ENCODE results near the gene GPC3. TPM values are rescaled to one million over a fixed set of nuclear protein-coding genes. Genes with fewer than 3 reads are reported as not detected.

The GPC3 gene
- total RNA-seq, 3 donors from 2014 or later, result 0.46 to 0.82 (median 0.54) TPM

- no peak for ATAC-seq
- peaks cover 11% of the 10 kb centered on the region for H3K9me3 Mint-ChIP-seq
- H3K27me3 Mint-ChIP-seq (ENCODE audit: low read depth), result peaks cover 2% of the 10 kb centered on the region
- no peak overlapping the region for H3K4me3 Mint-ChIP-seq
- H3K36me3 Mint-ChIP-seq (ENCODE audit: insufficient read depth), result no peaks in the 10 kb centered on the region
- no peak for DNase-seq
- H3K4me1 Mint-ChIP-seq (ENCODE audit: low read depth), result no peaks in the 10 kb centered on the region
Measured at GRCh38 chrX:133555782-133556458, 429.5 kb downstream of the GPC3 start.

GRCh38 chrX:133550665-133551485 lies 434.5 kb downstream of the GPC3 start:
- ATAC-seq (no peak), DNase-seq (no peak)
- Mint-ChIP-seq H3K9me3 (peaks cover 7% of the 10 kb centered on the region), H3K36me3 (ENCODE audit: insufficient read depth) (no peaks in the 10 kb centered on the region), H3K4me1 (ENCODE audit: low read depth) (no peaks in the 10 kb centered on the region), H3K4me3 (no peak overlapping the region), H3K27me3 (ENCODE audit: low read depth) (no peaks in the 10 kb centered on the region)

GRCh38 chrX:133549295-133549933 lies 436.0 kb downstream of the GPC3 start:
- ATAC-seq (no peak), DNase-seq (no peak)
- Mint-ChIP-seq H3K9me3 (peaks cover under 1% of the 10 kb centered on the region), H3K4me3 (no peak overlapping the region), H3K27me3 (ENCODE audit: low read depth) (no peaks in the 10 kb centered on the region), H3K4me1 (ENCODE audit: low read depth) (no peaks in the 10 kb centered on the region), H3K36me3 (ENCODE audit: insufficient read depth) (no peaks in the 10 kb centered on the region)

- no peak for ATAC-seq
- H3K36me3 Mint-ChIP-seq (ENCODE audit: insufficient read depth), result no peaks in the 10 kb centered on the region
- no peaks in the 10 kb centered on the region for H3K4me1 Mint-ChIP-seq (ENCODE audit: low read depth)
- no peaks in the 10 kb centered on the region for H3K27me3 Mint-ChIP-seq (ENCODE audit: low read depth)
- no peaks in the 10 kb centered on the region for H3K9me3 Mint-ChIP-seq
- H3K4me3 Mint-ChIP-seq, result no peak overlapping the region
- no peak for DNase-seq
Measured at GRCh38 chrX:133546441-133546840, 439.0 kb downstream of the GPC3 start.

- Mint-ChIP-seq H3K4me3 (no peak overlapping the region), H3K27me3 (ENCODE audit: low read depth) (no peaks in the 10 kb centered on the region), H3K36me3 (ENCODE audit: insufficient read depth) (no peaks in the 10 kb centered on the region), H3K4me1 (ENCODE audit: low read depth) (no peaks in the 10 kb centered on the region), H3K9me3 (no peaks in the 10 kb centered on the region)
- no peak for DNase-seq
- no peak for ATAC-seq
Measured at GRCh38 chrX:133544778-133545177, 440.6 kb downstream of the GPC3 start.

GRCh38 chrX:133544115-133544514 lies 441.3 kb downstream of the GPC3 start:
- no peaks in the 10 kb centered on the region for H3K9me3 Mint-ChIP-seq
- DNase-seq (no peak), ATAC-seq (no peak)
- no peak overlapping the region for H3K4me3 Mint-ChIP-seq
- H3K4me1 Mint-ChIP-seq (ENCODE audit: low read depth), result no peaks in the 10 kb centered on the region
- no peaks in the 10 kb centered on the region for H3K36me3 Mint-ChIP-seq (ENCODE audit: insufficient read depth)
- H3K27me3 Mint-ChIP-seq (ENCODE audit: low read depth), result no peaks in the 10 kb centered on the region

GRCh38 chrX:133543654-133544053 lies 441.7 kb downstream of the GPC3 start:
- Mint-ChIP-seq H3K4me3 (no peak overlapping the region), H3K36me3 (ENCODE audit: insufficient read depth) (no peaks in the 10 kb centered on the region), H3K27me3 (ENCODE audit: low read depth) (no peaks in the 10 kb centered on the region), H3K4me1 (ENCODE audit: low read depth) (no peaks in the 10 kb centered on the region), H3K9me3 (no peaks in the 10 kb centered on the region)
- no peak for ATAC-seq
- no peak for DNase-seq

GRCh38 chrX:133542476-133542875 lies 442.9 kb downstream of the GPC3 start:
- Mint-ChIP-seq H3K4me3 (no peak overlapping the region), H3K36me3 (ENCODE audit: insufficient read depth) (no peaks in the 10 kb centered on the region), H3K9me3 (no peaks in the 10 kb centered on the region), H3K27me3 (ENCODE audit: low read depth) (no peaks in the 10 kb centered on the region), H3K4me1 (ENCODE audit: low read depth) (no peaks in the 10 kb centered on the region)
- DNase-seq (no peak), ATAC-seq (no peak)

GRCh38 chrX:133541021-133541420 lies 444.4 kb downstream of the GPC3 start:
- Mint-ChIP-seq H3K4me1 (ENCODE audit: low read depth) (no peaks in the 10 kb centered on the region), H3K36me3 (ENCODE audit: insufficient read depth) (no peaks in the 10 kb centered on the region), H3K9me3 (no peaks in the 10 kb centered on the region), H3K27me3 (ENCODE audit: low read depth) (no peaks in the 10 kb centered on the region), H3K4me3 (no peak overlapping the region)
- ATAC-seq (no peak), DNase-seq (no peak)

GRCh38 chrX:133538148-133538547 lies 447.2 kb downstream of the GPC3 start:
- H3K4me3 Mint-ChIP-seq, result no peak overlapping the region
- no peaks in the 10 kb centered on the region for H3K36me3 Mint-ChIP-seq (ENCODE audit: insufficient read depth)
- H3K4me1 Mint-ChIP-seq (ENCODE audit: low read depth), result no peaks in the 10 kb centered on the region
- no peak for DNase-seq
- H3K9me3 Mint-ChIP-seq, result no peaks in the 10 kb centered on the region
- H3K27me3 Mint-ChIP-seq (ENCODE audit: low read depth), result no peaks in the 10 kb centered on the region
- no peak for ATAC-seq

GRCh38 chrX:133537142-133537541 lies 448.3 kb downstream of the GPC3 start:
- Mint-ChIP-seq H3K27me3 (ENCODE audit: low read depth) (no peaks in the 10 kb centered on the region), H3K36me3 (ENCODE audit: insufficient read depth) (no peaks in the 10 kb centered on the region), H3K4me3 (no peak overlapping the region), H3K4me1 (ENCODE audit: low read depth) (no peaks in the 10 kb centered on the region), H3K9me3 (no peaks in the 10 kb centered on the region)
- no peak for DNase-seq
- ATAC-seq, result no peak

GRCh38 chrX:133535066-133535465 lies 450.3 kb downstream of the GPC3 start:
- Mint-ChIP-seq H3K4me1 (ENCODE audit: low read depth) (no peaks in the 10 kb centered on the region), H3K9me3 (no peaks in the 10 kb centered on the region), H3K27me3 (ENCODE audit: low read depth) (no peaks in the 10 kb centered on the region), H3K36me3 (ENCODE audit: insufficient read depth) (no peaks in the 10 kb centered on the region), H3K4me3 (no peak overlapping the region)
- no peak for ATAC-seq
- DNase-seq, result no peak

- H3K9me3 Mint-ChIP-seq, result no peaks in the 10 kb centered on the region
- DNase-seq (no peak), ATAC-seq (no peak)
- no peaks in the 10 kb centered on the region for H3K27me3 Mint-ChIP-seq (ENCODE audit: low read depth)
- no peaks in the 10 kb centered on the region for H3K36me3 Mint-ChIP-seq (ENCODE audit: insufficient read depth)
- no peaks in the 10 kb centered on the region for H3K4me1 Mint-ChIP-seq (ENCODE audit: low read depth)
- no peak overlapping the region for H3K4me3 Mint-ChIP-seq
Measured at GRCh38 chrX:133534172-133534571, 451.2 kb downstream of the GPC3 start.

- Mint-ChIP-seq H3K4me3 (no peak overlapping the region), H3K36me3 (ENCODE audit: insufficient read depth) (no peaks in the 10 kb centered on the region), H3K4me1 (ENCODE audit: low read depth) (no peaks in the 10 kb centered on the region), H3K27me3 (ENCODE audit: low read depth) (no peaks in the 10 kb centered on the region), H3K9me3 (no peaks in the 10 kb centered on the region)
- DNase-seq (no peak), ATAC-seq (no peak)
Measured at GRCh38 chrX:133533249-133533648, 452.1 kb downstream of the GPC3 start.

GRCh38 chrX:133530960-133531359 lies 454.4 kb downstream of the GPC3 start:
- no peaks in the 10 kb centered on the region for H3K27me3 Mint-ChIP-seq (ENCODE audit: low read depth)
- H3K9me3 Mint-ChIP-seq, result no peaks in the 10 kb centered on the region
- no peak overlapping the region for H3K4me3 Mint-ChIP-seq
- no peak for DNase-seq
- ATAC-seq, result no peak
- no peaks in the 10 kb centered on the region for H3K4me1 Mint-ChIP-seq (ENCODE audit: low read depth)
- H3K36me3 Mint-ChIP-seq (ENCODE audit: insufficient read depth), result no peaks in the 10 kb centered on the region

Measured in activated T-cell treated with anti-CD3 and anti-CD28 coated beads, Interleukin-2, amount 50 U/mL, for 4 hours (primary cell).